A549 (cell line): ENCODE data around the gene TMEM238. TPM values are rescaled to one million over a fixed set of nuclear protein-coding genes. Genes with fewer than 3 reads are reported as not detected.
A peak's percentile ranks its signal among the peaks of the same experiment; 100 is the strongest.

Experiments used
- ATAC-seq, 2 experiments: fragments of 200-7000 bp in 1 of 2; fragments of >200 bp in 1 of 2; cut with Nextera tagmentation in 1 of 2; cut with Tn5 transposase in 1 of 2; 3 replicates each; pipeline versions ENCODE4 v1.8.0 to v1.9.1; 2018 to 2020; ENCODE audit warnings: mild to moderate bottlenecking in 1 of 2, moderate library complexity in 1 of 2
- CTCF ChIA-PET: fragments of 300-600 bp; sonication (Branson Sonifier 250); formaldehyde crosslinking; extraction: SDS; loops from one replicate; lab custom pipeline; 2021; ENCODE audit warnings: antibody characterized with exemption, inconsistent platforms; lab: Yijun Ruan, JAX
- POLR2A ChIA-PET: fragments of 350-600 bp; formaldehyde crosslinking; extraction: SDS; loops from one replicate; lab custom pipeline; 2021; ENCODE audit warnings: antibody characterized with exemption, inconsistent platforms; lab: Yijun Ruan, JAX
- DNase-seq, 2 experiments: peaks; one replicate each; pipeline versions ENCODE4 v3.0.0 to v3.0.0-alpha.2; 2011 to 2016; ENCODE audit warnings: low read depth in 1 of 2, low spot score in 1 of 2
- FAIRE-seq: peaks from 2 replicates; lab custom pipeline; 2011; peaks lifted over from hg19 to GRCh38; lab: Jason Lieb, UNC
- H3K27ac ChIP-seq, 2 experiments: fragments of >200 bp; sonication (Bioruptor Twin); formaldehyde crosslinking; 3 replicates each; pipeline ENCODE4 v1.5.1; 2016 to 2017
- H3K4me1 ChIP-seq: fragments of >200 bp; sonication (Bioruptor Twin); formaldehyde crosslinking; 3 replicates; pipeline ENCODE4 v1.6.1; 2016
- H3K4me2 ChIP-seq: fragments of >200 bp; sonication (Bioruptor Twin); formaldehyde crosslinking; 3 replicates; pipeline ENCODE4 v1.6.1; 2016
- H3K4me3 ChIP-seq: fragments of >200 bp; sonication (Bioruptor Twin); formaldehyde crosslinking; 3 replicates; pipeline ENCODE4 v1.5.1; 2016
- H3K9me3 ChIP-seq: fragments of >200 bp; sonication (Bioruptor Twin); formaldehyde crosslinking; 3 replicates; pipeline ENCODE4 v1.6.1; 2016
- ATOH8 ChIP-seq: fragments of 250-450 bp; sonication (Bioruptor Pico); IDR thresholded peaks from 2 replicates; pipeline ENCODE4 v1.5.0; 2020; ENCODE audit warnings: low read depth, mild to moderate bottlenecking, moderate library complexity
- CBX8 ChIP-seq: fragments of 200-600 bp; sonication (generic); IDR thresholded peaks from 2 replicates; pipeline ENCODE4 v1.6.1; 2016
- CEBPB ChIP-seq, 2 experiments: fragments of >200 bp in 1 of 2; sonication (Bioruptor Twin) in 1 of 2; formaldehyde crosslinking in 1 of 2; IDR thresholded peaks; 2 replicates each; pipeline ENCODE4 v1.6.1; 2012 to 2016
- CHD2 ChIP-seq: fragments of 150-350 bp; IDR thresholded peaks from 2 replicates; pipeline ENCODE4 v1.6.1; 2014; ENCODE audit warnings: low read length; ENCODE audit not compliant: partially characterized antibody
- CHD4 ChIP-seq: fragments of 200-600 bp; sonication (generic); IDR thresholded peaks from 2 replicates; pipeline ENCODE4 v1.6.1; 2016; ENCODE audit warnings: antibody characterized with exemption, mild to moderate bottlenecking, borderline replicate concordance
- E2F6 ChIP-seq: IDR thresholded peaks from 2 replicates; pipeline ENCODE4 v1.6.1; 2012; ENCODE audit warnings: low read depth, borderline replicate concordance
- EHF ChIP-seq: fragments of 250-450 bp; sonication (Bioruptor Pico); IDR thresholded peaks from 2 replicates; pipeline ENCODE4 v1.5.0; 2020; ENCODE audit warnings: mild to moderate bottlenecking
- EHMT2 ChIP-seq: fragments of 200-600 bp; sonication (generic); IDR thresholded peaks from 2 replicates; pipeline ENCODE4 v1.6.1; 2016; ENCODE audit warnings: antibody characterized with exemption, low read depth, mild to moderate bottlenecking, moderate library complexity
- EP300 ChIP-seq, 2 experiments: fragments of >200 bp; sonication (Bioruptor Twin); formaldehyde crosslinking; IDR thresholded peaks; 2 replicates in 1 of 2; 3 replicates in 1 of 2; pipeline ENCODE4 v1.6.1; 2016 to 2017
- FOSB ChIP-seq: fragments of 250-450 bp; sonication (Bioruptor Pico); IDR thresholded peaks from 2 replicates; pipeline ENCODE4 v1.5.0; 2020; ENCODE audit warnings: mild to moderate bottlenecking, moderate library complexity
- FOSL2 ChIP-seq, 2 experiments: fragments of 450-650 bp in 1 of 2; fragments of >200 bp in 1 of 2; sonication (Bioruptor Twin) in 1 of 2; formaldehyde crosslinking; IDR thresholded peaks; 2 replicates each; pipeline versions ENCODE4 v1.5.0 to v1.6.1; 2016 to 2020; ENCODE audit warnings: mild to moderate bottlenecking in 1 of 2, moderate library complexity in 1 of 2
- FOXS1 ChIP-seq: fragments of 250-450 bp; sonication (Bioruptor Pico); IDR thresholded peaks from 2 replicates; pipeline ENCODE4 v1.5.0; 2020; ENCODE audit warnings: mild to moderate bottlenecking, moderate library complexity
- HDAC2 ChIP-seq: fragments of 200-600 bp; sonication (generic); IDR thresholded peaks from 2 replicates; pipeline ENCODE4 v1.6.1; 2016
- HOXA7 ChIP-seq: fragments of 250-450 bp; sonication (Bioruptor Pico); IDR thresholded peaks from 2 replicates; pipeline ENCODE4 v1.5.0; 2020; ENCODE audit warnings: mild to moderate bottlenecking, moderate library complexity
- JUN ChIP-seq, 2 experiments: fragments of >200 bp; sonication (Bioruptor Twin); formaldehyde crosslinking; IDR thresholded peaks; 2 replicates in 1 of 2; 3 replicates in 1 of 2; pipeline ENCODE4 v1.6.1; 2016 to 2017
- JUNB ChIP-seq: fragments of >200 bp; sonication (Bioruptor Twin); formaldehyde crosslinking; IDR thresholded peaks from 2 replicates; pipeline ENCODE4 v1.6.1; 2016
- KDM1A ChIP-seq: fragments of 200-600 bp; sonication (generic); IDR thresholded peaks from 2 replicates; pipeline ENCODE4 v1.6.1; 2016; ENCODE audit warnings: low read depth, mild to moderate bottlenecking
- MAX ChIP-seq: IDR thresholded peaks from 2 replicates; pipeline ENCODE4 v1.6.1; 2012
- NFE2L2 ChIP-seq: fragments of 150-350 bp; conservative IDR thresholded peaks from 2 replicates; pipeline ENCODE4 v1.6.1; 2014; ENCODE audit warnings: low read length
- NPAS2 ChIP-seq: fragments of 250-450 bp; sonication (Bioruptor Pico); IDR thresholded peaks from 2 replicates; pipeline ENCODE4 v1.8.0; 2022; ENCODE audit warnings: mild to moderate bottlenecking, moderate library complexity, borderline replicate concordance
- NR3C1 ChIP-seq: fragments of >200 bp; sonication (Bioruptor Twin); formaldehyde crosslinking; IDR thresholded peaks from 3 replicates; pipeline ENCODE4 v1.6.1; 2017
- PHF8 ChIP-seq: fragments of 200-600 bp; sonication (generic); IDR thresholded peaks from 2 replicates; pipeline ENCODE4 v1.6.1; 2016; ENCODE audit warnings: low read depth, mild to moderate bottlenecking, antibody characterized with exemption, moderate library complexity, borderline replicate concordance
- RAD21 ChIP-seq, 2 experiments: fragments of >200 bp in 1 of 2; sonication (Bioruptor Twin) in 1 of 2; formaldehyde crosslinking in 1 of 2; IDR thresholded peaks in 1 of 2; conservative IDR thresholded peaks in 1 of 2; 2 replicates in 1 of 2; 3 replicates in 1 of 2; pipeline ENCODE4 v1.6.1; 2012 to 2018; ENCODE audit warnings: inconsistent platforms in 1 of 2
- RARB ChIP-seq: fragments of 250-450 bp; sonication (Bioruptor Pico); IDR thresholded peaks from 2 replicates; pipeline ENCODE4 v1.8.0; 2021; ENCODE audit warnings: mild to moderate bottlenecking, moderate library complexity
- RCOR1 ChIP-seq: fragments of 150-350 bp; IDR thresholded peaks from 2 replicates; pipeline ENCODE4 v1.6.1; 2014; ENCODE audit warnings: antibody characterized with exemption, low read length, low read depth
- RFX5 ChIP-seq: fragments of 450-650 bp; IDR thresholded peaks from 2 replicates; pipeline ENCODE4 v1.7.1; 2014; ENCODE audit warnings: antibody characterized with exemption, mild to moderate bottlenecking, moderate library complexity
- RNF2 ChIP-seq: fragments of 200-600 bp; sonication (generic); IDR thresholded peaks from 2 replicates; pipeline ENCODE4 v1.6.1; 2016; ENCODE audit warnings: low read depth, mild to moderate bottlenecking, antibody characterized with exemption, moderate library complexity, borderline replicate concordance
- SMC3 ChIP-seq: fragments of >200 bp; sonication (Bioruptor Twin); formaldehyde crosslinking; IDR thresholded peaks from 3 replicates; pipeline ENCODE4 v1.6.1; 2018; ENCODE audit warnings: inconsistent platforms
- TP53 ChIP-seq: fragments of 250-450 bp; sonication (Bioruptor Pico); IDR thresholded peaks from 2 replicates; pipeline ENCODE4 v1.5.0; 2021; ENCODE audit warnings: mild to moderate bottlenecking, moderate library complexity
- ZC3H11A ChIP-seq: fragments of 450-650 bp; IDR thresholded peaks from 2 replicates; pipeline ENCODE4 v1.6.1; 2014; ENCODE audit warnings: antibody characterized with exemption, mild to moderate bottlenecking
- ZNF302 ChIP-seq: fragments of 250-450 bp; sonication (Bioruptor Pico); IDR thresholded peaks from 2 replicates; pipeline ENCODE4 v1.9.0; 2021; ENCODE audit warnings: inconsistent platforms, mild to moderate bottlenecking, moderate library complexity
- ZSCAN20 ChIP-seq: fragments of 250-450 bp; sonication (Bioruptor Pico); IDR thresholded peaks from 2 replicates; pipeline ENCODE4 v1.8.0; 2022; ENCODE audit warnings: mild to moderate bottlenecking, moderate library complexity
- WGBS: methylation state at CpG from one replicate; pipeline ENCODE4 v1.1.6; 2017; ENCODE audit errors: missing lambda C conversion rate; 5-methylcytosine and 5-hydroxymethylcytosine counted together
- polyA plus RNA-seq, 4 experiments: library from polyadenylated mRNA; depleted of rRNA in 3 of 4; stranded (reverse); fragments of >200 nt; fragmentation: RNase III in 1 of 4; extraction: RNeasy Plus Mini Kit Qiagen cat#74134 plus additional on column Dnase treatment in 1 of 4; gene quantifications; 2 replicates in 3 of 4; 3 replicates in 1 of 4; pipeline ENCODE4 v1.2.3, GENCODE V29; 2011 to 2017
- TF ChIP-seq, protein P1 (sequence below): fragments of >200 bp; sonication (Bioruptor Twin); formaldehyde crosslinking; IDR thresholded peaks from 3 replicates; pipeline ENCODE4 v1.6.1; 2016
- TF ChIP-seq, protein P2 (sequence below): fragments of 150-350 bp; IDR thresholded peaks from 2 replicates; pipeline ENCODE4 v1.6.1; 2014; ENCODE audit warnings: low read depth, mild to moderate bottlenecking, low read length
- TF ChIP-seq, protein P3 (sequence below): fragments of 250-450 bp; sonication (Bioruptor Pico); IDR thresholded peaks from 2 replicates; pipeline ENCODE4 v1.5.0; 2021; ENCODE audit warnings: mild to moderate bottlenecking, moderate library complexity, borderline replicate concordance

TMEM238 gene
- polyA plus RNA-seq, 2 of the 4 experiments (the other 2 are of a cell fraction): 0.70 to 2.5 TPM

GRCh38 chr19:55383279-55384130 lies 587 bp downstream of the TMEM238 start:
- peak overlapping the region; percentile 89 to 99 for H3K27ac ChIP-seq
- ATAC-seq: peak; percentile 12 to 59
- CTCF ChIA-PET: interaction anchor here (0.6 to 3.2 kb wide), 54 partner anchors 8 to 248 kb away, joined by 3 to 62 read pairs (median 6); partner anchors contain the start of genes DNAAF3, GARIN5B, HSPBP1 and IL11
- POLR2A ChIA-PET: interaction anchor here (0.6 to 4.5 kb wide), 23 partner anchors 8 to 242 kb away, joined by 3 to 47 read pairs (median 4); partner anchors contain the start of genes BRSK1, HSPBP1, IL11 and KMT5C
- no peak for FAIRE-seq
- H3K4me3 ChIP-seq: peak overlapping the region; percentile 89
- WGBS: 38% methylated on average over 14 of the region's 88 CpGs
- H3K4me2 ChIP-seq: peak overlapping the region; percentile 92
- DNase-seq: peak; percentile 72 to 82
- H3K9me3 ChIP-seq: peaks cover 6% of the 10 kb centered on the region; the same call in 2 of the 3 replicates
- peaks cover 40% of the 10 kb centered on the region for H3K4me1 ChIP-seq
- no peak for TF ChIP-seq KDM1A
- 0 out of 2 replicates have a peak, but pooled peaks have one; percentile 37 for TF ChIP-seq HOXA7 (CRISPR knock-in tag)
- TF ChIP-seq ZC3H11A: no peak
- TF ChIP-seq RCOR1: no peak
- TF ChIP-seq FOSL2 (IDR thresholded peaks at IDR 0.05): no peak
- TF ChIP-seq FOSL2 (CRISPR knock-in tag; IDR thresholded peaks at IDR 0.05): no peak
- TF ChIP-seq, protein P1, sequence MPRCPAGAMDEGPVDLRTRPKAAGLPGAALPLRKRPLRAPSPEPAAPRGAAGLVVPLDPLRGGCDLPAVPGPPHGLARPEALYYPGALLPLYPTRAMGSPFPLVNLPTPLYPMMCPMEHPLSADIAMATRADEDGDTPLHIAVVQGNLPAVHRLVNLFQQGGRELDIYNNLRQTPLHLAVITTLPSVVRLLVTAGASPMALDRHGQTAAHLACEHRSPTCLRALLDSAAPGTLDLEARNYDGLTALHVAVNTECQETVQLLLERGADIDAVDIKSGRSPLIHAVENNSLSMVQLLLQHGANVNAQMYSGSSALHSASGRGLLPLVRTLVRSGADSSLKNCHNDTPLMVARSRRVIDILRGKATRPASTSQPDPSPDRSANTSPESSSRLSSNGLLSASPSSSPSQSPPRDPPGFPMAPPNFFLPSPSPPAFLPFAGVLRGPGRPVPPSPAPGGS: no peak; the same call in 2 of the 3 replicates
- no peak for TF ChIP-seq EP300 (IDR thresholded peaks at IDR 0.05)
- TF ChIP-seq CHD2: no peak
- no peak for TF ChIP-seq JUNB
- TF ChIP-seq NPAS2 (CRISPR knock-in tag): no peak
- no peak for TF ChIP-seq RARB (CRISPR knock-in tag)
- peak; percentile 26; the same call in 2 of the 3 replicates for TF ChIP-seq SMC3
- no peak for TF ChIP-seq CEBPB (IDR thresholded peaks at IDR 0.05)
- TF ChIP-seq, protein P2, sequence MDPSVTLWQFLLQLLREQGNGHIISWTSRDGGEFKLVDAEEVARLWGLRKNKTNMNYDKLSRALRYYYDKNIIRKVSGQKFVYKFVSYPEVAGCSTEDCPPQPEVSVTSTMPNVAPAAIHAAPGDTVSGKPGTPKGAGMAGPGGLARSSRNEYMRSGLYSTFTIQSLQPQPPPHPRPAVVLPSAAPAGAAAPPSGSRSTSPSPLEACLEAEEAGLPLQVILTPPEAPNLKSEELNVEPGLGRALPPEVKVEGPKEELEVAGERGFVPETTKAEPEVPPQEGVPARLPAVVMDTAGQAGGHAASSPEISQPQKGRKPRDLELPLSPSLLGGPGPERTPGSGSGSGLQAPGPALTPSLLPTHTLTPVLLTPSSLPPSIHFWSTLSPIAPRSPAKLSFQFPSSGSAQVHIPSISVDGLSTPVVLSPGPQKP: no peak
- no peak for TF ChIP-seq TP53
- no peak for TF ChIP-seq CBX8
- TF ChIP-seq NFE2L2: no peak
- no peak for TF ChIP-seq EHF (CRISPR knock-in tag)
- peak; percentile 52 for TF ChIP-seq MAX
- no peak for TF ChIP-seq HDAC2
- peak; percentile 10 to 46; a peak in 3 of 5 replicates for TF ChIP-seq RAD21 (conservative IDR thresholded peaks at IDR 0.05 in 1 of 2, IDR thresholded peaks at IDR 0.05 in 1 of 2)
- TF ChIP-seq CHD4: no peak
- TF ChIP-seq NR3C1: no peak
- TF ChIP-seq E2F6: peak; percentile 45; the same call in 1 of the 2 replicates
- no peak for TF ChIP-seq FOXS1 (CRISPR knock-in tag)
- no peak for TF ChIP-seq ZNF302 (CRISPR knock-in tag)
- TF ChIP-seq FOSB: no peak
- TF ChIP-seq, protein P3, sequence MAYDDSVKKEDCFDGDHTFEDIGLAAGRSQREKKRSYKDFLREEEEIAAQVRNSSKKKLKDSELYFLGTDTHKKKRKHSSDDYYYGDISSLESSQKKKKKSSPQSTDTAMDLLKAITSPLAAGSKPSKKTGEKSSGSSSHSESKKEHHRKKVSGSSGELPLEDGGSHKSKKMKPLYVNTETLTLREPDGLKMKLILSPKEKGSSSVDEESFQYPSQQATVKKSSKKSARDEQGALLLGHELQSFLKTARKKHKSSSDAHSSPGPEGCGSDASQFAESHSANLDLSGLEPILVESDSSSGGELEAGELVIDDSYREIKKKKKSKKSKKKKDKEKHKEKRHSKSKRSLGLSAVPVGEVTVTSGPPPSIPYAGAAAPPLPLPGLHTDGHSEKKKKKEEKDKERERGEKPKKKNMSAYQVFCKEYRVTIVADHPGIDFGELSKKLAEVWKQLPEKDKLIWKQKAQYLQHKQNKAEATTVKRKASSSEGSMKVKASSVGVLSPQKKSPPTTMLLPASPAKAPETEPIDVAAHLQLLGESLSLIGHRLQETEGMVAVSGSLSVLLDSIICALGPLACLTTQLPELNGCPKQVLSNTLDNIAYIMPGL: no peak; the same call in 1 of the 2 replicates
- TF ChIP-seq ZSCAN20 (CRISPR knock-in tag): no peak
- TF ChIP-seq ATOH8: no peak
- peak; percentile 58 to 78; a peak in 2 of 5 replicates for TF ChIP-seq JUN (IDR thresholded peaks at IDR 0.05)
- no peak for TF ChIP-seq PHF8
- no peak for TF ChIP-seq RFX5
- TF ChIP-seq EHMT2: no peak
- TF ChIP-seq RNF2: no peak
